GM04503 (cell line): ENCODE results near the gene HHAT.
A peak's percentile ranks its signal among the peaks of the same experiment; 100 is the strongest.

Experiments used
- DNase-seq: peaks from one replicate; pipeline ENCODE4 v3.0.0-alpha.2; 2012; ENCODE audit warnings: low read depth

HHAT gene

GRCh38 chr1:210487021-210487420 lies 158.3 kb downstream of the HHAT start:
- DNase-seq: no peak

- DNase-seq: no peak
These were observed 160.8 kb downstream of the HHAT start for GRCh38 chr1:210489491-210489890.

- no peak for DNase-seq
These were observed 162.1 kb downstream of the HHAT start for GRCh38 chr1:210490781-210491180.

- peak; percentile 23 for DNase-seq
These were observed 167.4 kb downstream of the HHAT start for GRCh38 chr1:210496063-210496462.

- DNase-seq: no peak
These were observed 171.3 kb downstream of the HHAT start for GRCh38 chr1:210499956-210500355.

GRCh38 chr1:210500831-210501230 lies 172.1 kb downstream of the HHAT start:
- DNase-seq: no peak

- DNase-seq: no peak
These were observed 175.6 kb downstream of the HHAT start for GRCh38 chr1:210504286-210504685.

- DNase-seq: no peak
These were observed 177.1 kb downstream of the HHAT start for GRCh38 chr1:210505601-210506496.

GRCh38 chr1:210506689-210507088 lies 178.0 kb downstream of the HHAT start:
- DNase-seq: no peak

- no peak for DNase-seq
These were observed 187.5 kb downstream of the HHAT start for GRCh38 chr1:210516092-210516656.

- no peak for DNase-seq
These were observed 188.2 kb downstream of the HHAT start for GRCh38 chr1:210516697-210517459.

GRCh38 chr1:210523830-210524229 lies 195.1 kb downstream of the HHAT start:
- DNase-seq: no peak

GRCh38 chr1:210525716-210526454 lies 197.2 kb downstream of the HHAT start:
- no peak for DNase-seq

- DNase-seq: no peak
These were observed 198.4 kb downstream of the HHAT start for GRCh38 chr1:210527091-210527490.

GRCh38 chr1:210531475-210532222 lies 202.9 kb downstream of the HHAT start:
- DNase-seq: no peak

GRCh38 chr1:210532223-210532598 lies 203.5 kb downstream of the HHAT start:
- no peak for DNase-seq

GRCh38 chr1:210535761-210536160 lies 207.1 kb downstream of the HHAT start:
- no peak for DNase-seq

- no peak for DNase-seq
These were observed 207.7 kb downstream of the HHAT start for GRCh38 chr1:210536254-210536961.

- no peak for DNase-seq
These were observed 211.6 kb downstream of the HHAT start for GRCh38 chr1:210540288-210540687.

GRCh38 chr1:210541680-210542358 lies 213.1 kb downstream of the HHAT start:
- DNase-seq: no peak
